Activated gamma-delta T cell treated with anti-CD3 and anti-CD28 coated beads, Interleukin-2, amount 50 U/mL, for 16 hours (primary cell): ENCODE data around the gene EIF3D.

Experiments used
- DNase-seq: peaks from one replicate; pipeline ENCODE4 v3.0.0-alpha.2; 2020; ENCODE audit warnings: low read depth

EIF3D gene

DNA sequence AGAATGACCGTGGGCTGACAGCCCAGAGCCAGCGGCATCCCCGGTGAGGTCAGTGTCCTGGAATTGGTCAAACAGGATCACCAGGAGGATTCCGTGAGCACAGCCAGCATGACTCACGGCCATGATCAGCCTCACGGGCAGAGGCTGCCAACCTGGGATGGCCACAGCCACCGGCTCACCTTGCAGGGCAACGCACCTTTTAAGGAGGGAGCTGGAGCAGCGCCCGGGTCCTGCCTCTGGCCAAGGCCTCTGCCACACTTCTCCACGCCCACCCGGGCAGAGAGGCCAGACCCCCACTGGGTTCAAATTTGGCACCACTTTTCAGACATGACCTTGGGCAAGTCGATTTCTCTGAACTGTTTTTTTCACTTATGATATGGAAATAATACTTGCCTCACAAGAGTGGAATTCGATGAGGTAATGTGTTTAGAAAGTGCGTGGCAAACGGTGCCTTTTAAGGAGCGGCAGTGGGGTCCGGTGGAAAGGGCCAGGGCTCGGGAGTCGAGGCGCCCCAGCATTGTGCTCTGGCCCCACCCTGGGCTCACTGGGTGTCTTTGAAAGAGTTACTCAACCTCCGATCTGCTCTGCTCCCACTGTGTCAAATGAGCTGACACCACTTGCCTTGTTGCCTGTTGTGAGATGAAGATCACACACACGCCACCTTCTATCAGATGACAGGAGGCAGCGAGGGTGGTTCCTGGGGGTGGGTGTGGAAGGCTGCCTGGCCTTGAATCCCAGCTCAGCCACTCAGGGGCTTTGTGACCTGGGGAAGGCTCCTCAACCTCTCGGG is 63.5 kb downstream of the EIF3D start:
- no peak for DNase-seq

DNA sequence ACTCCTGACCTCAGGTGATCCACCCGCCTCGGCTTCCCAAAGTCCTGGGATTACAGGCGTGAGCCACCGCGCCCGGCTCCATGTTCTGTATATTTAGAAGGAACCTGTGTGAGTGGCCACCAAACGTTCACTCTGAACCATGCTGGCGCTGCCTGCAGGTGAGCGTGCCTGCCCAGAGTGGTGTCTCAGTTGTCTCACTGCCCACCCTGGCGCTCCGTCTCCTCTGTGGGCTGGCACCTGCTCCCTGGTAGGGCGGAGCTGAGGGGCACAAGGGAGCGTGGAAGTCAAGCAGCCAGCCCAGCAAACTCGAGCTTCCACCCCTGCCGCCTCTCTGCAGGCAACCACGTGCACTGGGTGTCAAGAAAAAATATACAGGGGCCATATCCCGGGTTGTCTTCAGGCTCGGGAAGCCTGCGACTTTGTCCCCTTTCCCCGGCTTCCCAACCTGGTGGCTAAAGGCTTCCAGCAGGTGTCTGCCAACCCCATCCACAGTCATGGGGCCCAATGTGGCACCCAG is 64.2 kb downstream of the EIF3D start:
- DNase-seq = no peak

DNA sequence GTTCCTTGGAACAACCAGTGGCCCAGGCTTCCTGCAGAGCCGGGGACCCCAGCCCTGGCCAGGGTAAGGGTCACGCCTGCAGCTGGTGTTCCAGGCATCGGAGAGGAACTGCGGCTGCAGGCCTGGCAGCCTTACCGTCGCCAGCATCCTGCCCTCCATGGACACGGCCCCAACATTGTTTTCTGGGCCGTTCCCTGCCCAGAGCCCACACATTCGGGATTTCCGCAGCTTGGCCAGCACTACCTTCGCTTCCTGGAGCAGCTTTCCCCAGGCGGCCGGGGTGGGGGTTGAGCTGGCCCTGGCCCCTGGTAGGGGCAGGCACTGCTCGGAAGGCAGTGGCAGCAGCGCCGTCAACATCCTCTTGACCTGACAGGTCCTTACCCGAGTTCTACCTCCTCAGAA is 65.2 kb downstream of the EIF3D start:
- no peak for DNase-seq

DNA sequence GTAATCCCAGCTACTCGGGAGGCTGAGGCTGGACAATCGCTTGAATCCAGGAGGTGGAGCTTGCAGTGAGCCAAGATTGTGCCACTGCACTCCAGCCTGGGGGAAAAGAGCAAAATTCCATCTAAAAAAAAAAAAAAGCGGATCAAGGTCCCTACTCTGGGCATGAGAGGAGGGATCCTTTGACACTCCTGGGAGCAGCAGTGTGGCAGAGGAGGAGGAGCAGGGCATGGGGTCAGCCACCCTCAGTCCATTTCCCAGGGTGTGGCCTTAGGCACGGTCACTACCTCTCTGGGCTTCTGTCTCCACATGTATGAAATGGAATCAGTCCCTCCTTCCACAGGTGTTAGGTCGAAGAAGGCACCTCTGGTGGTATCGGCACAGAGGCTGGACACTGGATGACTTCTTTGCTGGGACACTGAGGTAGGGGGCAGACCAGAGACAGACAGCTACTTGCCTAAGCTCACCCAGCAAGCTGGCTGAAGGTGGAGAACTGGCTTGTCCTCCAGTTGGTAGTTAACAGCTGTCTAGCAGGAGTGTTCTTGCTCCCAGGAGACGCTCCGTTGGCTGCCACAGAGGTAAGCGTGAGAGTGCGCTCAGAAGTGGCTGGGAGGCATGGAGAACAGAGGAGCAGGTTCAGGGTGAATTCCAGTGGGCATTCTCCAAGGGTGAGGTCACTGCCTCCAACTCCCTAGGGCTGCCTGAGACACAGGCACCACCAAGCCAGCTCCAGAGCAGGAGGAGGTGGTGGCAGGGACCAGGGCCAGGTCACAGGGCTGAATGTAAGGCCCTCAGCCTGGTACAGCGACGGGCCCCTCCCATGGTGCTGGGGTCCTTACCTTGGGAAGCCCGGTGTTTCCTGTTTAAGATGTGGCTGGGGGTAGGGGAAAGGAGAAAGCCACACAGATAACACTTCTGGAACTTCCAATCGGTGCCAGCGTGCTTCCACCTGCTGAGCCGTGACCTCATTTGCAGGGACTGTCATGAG is 67.0 kb downstream of the EIF3D start:
- no peak for DNase-seq
